ENCODE data around the gene ALDH3B1.
A peak's percentile ranks its signal among the peaks of the same experiment; 100 is the strongest.

Gene ALDH3B1

GRCh38 chr11:68076371-68077042 is 66.4 kb downstream of the ALDH3B1 start:
- H3K27ac ChIP-seq, result peak overlapping the region; percentile 1; the same call in 1 of the 2 replicates
- TF ChIP-seq ZFX (IDR thresholded peaks at IDR 0.05) (no peak), CTCF (conservative IDR thresholded peaks at IDR 0.05) (no peak)

- TF ChIP-seq CTCF (conservative IDR thresholded peaks at IDR 0.05) (no peak), ZFX (IDR thresholded peaks at IDR 0.05) (no peak)
- H3K27ac ChIP-seq, result peak overlapping the region; percentile 28
These were observed 67.8 kb downstream of the ALDH3B1 start for GRCh38 chr11:68077617-68078582.
